Osteoblast (primary cell): Measurements from ENCODE around the gene TRPT1. TPM values are rescaled to one million over a fixed set of nuclear protein-coding genes. Genes with fewer than 3 reads are reported as not detected.

ENCODE experiments used
- DNase-seq: peaks from one replicate; pipeline ENCODE4 v3.0.0; 2011; ENCODE audit warnings: low spot score, mixed read lengths; ENCODE audit not compliant: insufficient read length; ENCODE audit errors: missing footprints
- H2AFZ ChIP-seq: 2 replicates; pipeline ENCODE4 v1.6.0; 2011; ENCODE audit warnings: mild to moderate bottlenecking, low read length
- H3K27ac ChIP-seq: 2 replicates; pipeline ENCODE4 v1.5.1; 2011; ENCODE audit warnings: mild to moderate bottlenecking, low read depth, low read length, moderate library complexity
- H3K27me3 ChIP-seq: 2 replicates; pipeline ENCODE4 v1.6.0; 2012; ENCODE audit warnings: mild to moderate bottlenecking, control low read depth, inconsistent platforms, low read length, moderate library complexity; ENCODE audit not compliant: insufficient read depth
- H3K36me3 ChIP-seq: 2 replicates; pipeline ENCODE4 v1.5.1; 2011; ENCODE audit warnings: mild to moderate bottlenecking, low read length, control low read depth, moderate library complexity; ENCODE audit not compliant: insufficient read depth
- H3K4me1 ChIP-seq: 2 replicates; pipeline ENCODE4 v1.5.1; 2011; ENCODE audit warnings: mild to moderate bottlenecking, low read length, control low read depth, moderate library complexity; ENCODE audit not compliant: insufficient read depth
- H3K4me2 ChIP-seq: 2 replicates; pipeline ENCODE4 v1.6.0; 2011; ENCODE audit warnings: mild to moderate bottlenecking, low read length; ENCODE audit not compliant: insufficient read depth
- H3K4me3 ChIP-seq: fragments of 200-600 bp; sonication (generic); 3 replicates; pipeline ENCODE4 v1.5.1; 2012; ENCODE audit warnings: mild to moderate bottlenecking, low read length, inconsistent platforms; ENCODE audit not compliant: insufficient read depth
- H3K79me2 ChIP-seq: 2 replicates; pipeline ENCODE4 v1.6.0; 2012; ENCODE audit warnings: mild to moderate bottlenecking, low read length, control low read depth, inconsistent platforms; ENCODE audit not compliant: insufficient read depth
- H3K9me3 ChIP-seq: 2 replicates; pipeline ENCODE4 v1.5.1; 2011; ENCODE audit warnings: low read depth, low read length, control low read depth
- H4K20me1 ChIP-seq: 2 replicates; pipeline ENCODE4 v1.6.0; 2012; ENCODE audit warnings: mild to moderate bottlenecking, low read length, control low read depth; ENCODE audit not compliant: insufficient read depth
- CTCF ChIP-seq: IDR thresholded peaks from 2 replicates; pipeline ENCODE4 v1.5.1; 2011; ENCODE audit warnings: mild to moderate bottlenecking, low read depth, low read length, moderate library complexity; ENCODE audit errors: extremely low read depth
- total RNA-seq: library from RNA; depleted of rRNA; stranded (reverse); fragments of >200 nt; gene quantifications from 2 replicates; pipeline ENCODE4 v1.2.3, GENCODE V29; 2012

TRPT1 gene
- total RNA-seq = 32.2 and 33.0 TPM in 2 replicates

- peaks cover 5% of the 10 kb centered on the region for H3K36me3 ChIP-seq
- DNase-seq = peak; percentile 100
- no peaks in the 10 kb centered on the region for H3K9me3 ChIP-seq
- H4K20me1 ChIP-seq = peaks cover 5% of the 10 kb centered on the region
- H3K27ac ChIP-seq = peak within 1 kb of the TSS; percentile 80
- no peak for TF ChIP-seq CTCF
- peak within 1 kb of the TSS; percentile 96 for H3K4me3 ChIP-seq
- H3K79me2 ChIP-seq = peaks cover 32% of the 10 kb centered on the region
- H3K4me1 ChIP-seq = peaks cover 28% of the 10 kb centered on the region
- H2AFZ ChIP-seq = peak within 1 kb of the TSS; percentile 77
- H3K27me3 ChIP-seq = no peaks in the 10 kb centered on the region
- peak within 1 kb of the TSS; percentile 97 for H3K4me2 ChIP-seq
Observed at GRCh38 chr11:64225608-64226506, at the start of gene TRPT1, which contains the start of gene NUDT22. Gene TRPT1, minus strand, starts transcription at chr11:64226186. Its CDS starts 326 bp downstream, at chr11:64225860. Gene NUDT22, plus strand, starts transcription at chr11:64226274. Its CDS starts 379 bp downstream, at chr11:64226653.

GRCh38 chr11:64275031-64275800, 49.2 kb upstream of the TRPT1 start:
- no peaks in the 10 kb centered on the region for H4K20me1 ChIP-seq

GRCh38 chr11:64269540-64270220, 43.7 kb upstream of the TRPT1 start:
- Histone ChIP-seq H2AFZ (peak overlapping the region; percentile 56), H3K9me3 (no peaks in the 10 kb centered on the region), H4K20me1 (no peaks in the 10 kb centered on the region), H3K4me2 (peak overlapping the region; percentile 96), H3K4me3 (peak overlapping the region; percentile 74), H3K36me3 (peaks cover 19% of the 10 kb centered on the region), H3K79me2 (no peaks in the 10 kb centered on the region), H3K4me1 (peaks cover 27% of the 10 kb centered on the region), H3K27ac (peak overlapping the region; percentile 94), H3K27me3 (no peaks in the 10 kb centered on the region)
- no peak for TF ChIP-seq CTCF
- peak; percentile 97 for DNase-seq

More at GRCh38 chr11:64275031-64275800, 49.2 kb upstream of the TRPT1 start:
- Histone ChIP-seq H3K27me3 (no peaks in the 10 kb centered on the region), H3K27ac (no peak overlapping the region), H3K9me3 (no peaks in the 10 kb centered on the region), H3K79me2 (peaks cover 5% of the 10 kb centered on the region), H3K4me3 (no peak overlapping the region), H2AFZ (no peak overlapping the region), H3K4me1 (peaks cover 14% of the 10 kb centered on the region), H3K4me2 (no peak overlapping the region), H3K36me3 (peaks cover 15% of the 10 kb centered on the region)
- TF ChIP-seq CTCF = no peak
- no peak for DNase-seq
